Kidney epithelial cell (primary cell): ENCODE measurements around the gene MLEC. TPM values are rescaled to one million over a fixed set of nuclear protein-coding genes. Genes with fewer than 3 reads are reported as not detected.

ENCODE experiments used
- DNase-seq: peaks from one replicate; pipeline ENCODE4 v3.0.0-alpha.2; 2010; ENCODE audit warnings: low read depth
- H3K27me3 ChIP-seq: 2 replicates; pipeline ENCODE4 v1.6.0; 2011; ENCODE audit warnings: low read length; ENCODE audit not compliant: control insufficient read depth, insufficient read depth
- H3K36me3 ChIP-seq: 2 replicates; pipeline ENCODE4 v1.5.1; 2011; ENCODE audit warnings: low read length; ENCODE audit not compliant: control insufficient read depth, insufficient read depth
- H3K4me3 ChIP-seq: 2 replicates; pipeline ENCODE4 v1.5.1; 2011; ENCODE audit warnings: low read depth, mild to moderate bottlenecking, control low read depth, low read length
- CTCF ChIP-seq: IDR thresholded peaks from 2 replicates; pipeline ENCODE4 v1.5.1; 2011; ENCODE audit warnings: mild to moderate bottlenecking, moderate library complexity, low read length, control low read depth, inconsistent platforms; ENCODE audit not compliant: insufficient read depth, poor library complexity, severe bottlenecking
- total RNA-seq: library from RNA; depleted of rRNA; stranded (reverse); fragments of >200 nt; gene quantifications from 2 replicates; pipeline ENCODE4 v1.2.3, GENCODE V29; 2015

Gene MLEC
- total RNA-seq, 1 donor from 2014 or later = 82.3 TPM

GRCh38 chr12:120712610-120713009, 25.7 kb downstream of the MLEC start:
- Histone ChIP-seq H3K4me3 (no peak overlapping the region), H3K36me3 (peaks cover 3% of the 10 kb centered on the region), H3K27me3 (no peaks in the 10 kb centered on the region)
- no peak for DNase-seq
- TF ChIP-seq CTCF = no peak

GRCh38 chr12:120713861-120714482, 27.0 kb downstream of the MLEC start:
- peak; percentile 84 for TF ChIP-seq CTCF
- Histone ChIP-seq H3K27me3 (no peaks in the 10 kb centered on the region), H3K4me3 (no peak overlapping the region), H3K36me3 (peaks cover 3% of the 10 kb centered on the region)
- DNase-seq = no peak

- Histone ChIP-seq H3K27me3 (no peaks in the 10 kb centered on the region), H3K36me3 (peaks cover 8% of the 10 kb centered on the region), H3K4me3 (no peak overlapping the region)
- no peak for TF ChIP-seq CTCF
- DNase-seq = no peak
Measured at GRCh38 chr12:120718055-120718454, 31.1 kb downstream of the MLEC start.

GRCh38 chr12:120719072-120719471, 32.1 kb downstream of the MLEC start:
- DNase-seq = no peak

GRCh38 chr12:120719496-120720233, 32.7 kb downstream of the MLEC start:
- Histone ChIP-seq H3K27me3 (no peaks in the 10 kb centered on the region), H3K36me3 (peaks cover 8% of the 10 kb centered on the region), H3K4me3 (no peak overlapping the region)
- no peak for DNase-seq
- no peak for TF ChIP-seq CTCF

More at GRCh38 chr12:120719072-120719471, 32.1 kb downstream of the MLEC start:
- Histone ChIP-seq H3K36me3 (peaks cover 8% of the 10 kb centered on the region), H3K27me3 (no peaks in the 10 kb centered on the region), H3K4me3 (no peak overlapping the region)
- TF ChIP-seq CTCF = no peak
